ENCODE measurements around the gene FEM1A.

Gene FEM1A, protein sequence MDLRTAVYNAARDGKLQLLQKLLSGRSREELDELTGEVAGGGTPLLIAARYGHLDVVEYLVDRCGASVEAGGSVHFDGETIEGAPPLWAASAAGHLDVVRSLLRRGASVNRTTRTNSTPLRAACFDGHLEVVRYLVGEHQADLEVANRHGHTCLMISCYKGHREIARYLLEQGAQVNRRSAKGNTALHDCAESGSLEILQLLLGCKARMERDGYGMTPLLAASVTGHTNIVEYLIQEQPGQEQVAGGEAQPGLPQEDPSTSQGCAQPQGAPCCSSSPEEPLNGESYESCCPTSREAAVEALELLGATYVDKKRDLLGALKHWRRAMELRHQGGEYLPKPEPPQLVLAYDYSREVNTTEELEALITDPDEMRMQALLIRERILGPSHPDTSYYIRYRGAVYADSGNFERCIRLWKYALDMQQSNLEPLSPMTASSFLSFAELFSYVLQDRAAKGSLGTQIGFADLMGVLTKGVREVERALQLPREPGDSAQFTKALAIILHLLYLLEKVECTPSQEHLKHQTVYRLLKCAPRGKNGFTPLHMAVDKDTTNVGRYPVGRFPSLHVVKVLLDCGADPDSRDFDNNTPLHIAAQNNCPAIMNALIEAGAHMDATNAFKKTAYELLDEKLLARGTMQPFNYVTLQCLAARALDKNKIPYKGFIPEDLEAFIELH

GRCh38 chr19:4791183-4792018 is at the start of gene FEM1A:
Gene FEM1A (plus strand): TSS chr19:4791734. CDS start chr19:4791855, 121 bp downstream.
- peak; percentile 66 for TF ChIP-seq TCF12 (IDR thresholded peaks at IDR 0.05; ENCODE audit: low read depth)
- peak; percentile 97 for TF ChIP-seq CREB1 (IDR thresholded peaks at IDR 0.05; ENCODE audit: low read depth)
- TF ChIP-seq, protein P1, sequence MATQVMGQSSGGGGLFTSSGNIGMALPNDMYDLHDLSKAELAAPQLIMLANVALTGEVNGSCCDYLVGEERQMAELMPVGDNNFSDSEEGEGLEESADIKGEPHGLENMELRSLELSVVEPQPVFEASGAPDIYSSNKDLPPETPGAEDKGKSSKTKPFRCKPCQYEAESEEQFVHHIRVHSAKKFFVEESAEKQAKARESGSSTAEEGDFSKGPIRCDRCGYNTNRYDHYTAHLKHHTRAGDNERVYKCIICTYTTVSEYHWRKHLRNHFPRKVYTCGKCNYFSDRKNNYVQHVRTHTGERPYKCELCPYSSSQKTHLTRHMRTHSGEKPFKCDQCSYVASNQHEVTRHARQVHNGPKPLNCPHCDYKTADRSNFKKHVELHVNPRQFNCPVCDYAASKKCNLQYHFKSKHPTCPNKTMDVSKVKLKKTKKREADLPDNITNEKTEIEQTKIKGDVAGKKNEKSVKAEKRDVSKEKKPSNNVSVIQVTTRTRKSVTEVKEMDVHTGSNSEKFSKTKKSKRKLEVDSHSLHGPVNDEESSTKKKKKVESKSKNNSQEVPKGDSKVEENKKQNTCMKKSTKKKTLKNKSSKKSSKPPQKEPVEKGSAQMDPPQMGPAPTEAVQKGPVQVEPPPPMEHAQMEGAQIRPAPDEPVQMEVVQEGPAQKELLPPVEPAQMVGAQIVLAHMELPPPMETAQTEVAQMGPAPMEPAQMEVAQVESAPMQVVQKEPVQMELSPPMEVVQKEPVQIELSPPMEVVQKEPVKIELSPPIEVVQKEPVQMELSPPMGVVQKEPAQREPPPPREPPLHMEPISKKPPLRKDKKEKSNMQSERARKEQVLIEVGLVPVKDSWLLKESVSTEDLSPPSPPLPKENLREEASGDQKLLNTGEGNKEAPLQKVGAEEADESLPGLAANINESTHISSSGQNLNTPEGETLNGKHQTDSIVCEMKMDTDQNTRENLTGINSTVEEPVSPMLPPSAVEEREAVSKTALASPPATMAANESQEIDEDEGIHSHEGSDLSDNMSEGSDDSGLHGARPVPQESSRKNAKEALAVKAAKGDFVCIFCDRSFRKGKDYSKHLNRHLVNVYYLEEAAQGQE (IDR thresholded peaks at IDR 0.05; ENCODE audit: low read depth), result no peak
- peak; percentile 99 for TF ChIP-seq YY1 (IDR thresholded peaks at IDR 0.05; ENCODE audit: low read depth)
- peak; percentile 92 for TF ChIP-seq EGR1 (IDR thresholded peaks at IDR 0.05)
- TF ChIP-seq MAX (IDR thresholded peaks at IDR 0.05), result peak; percentile 41; the same call in 1 of the 2 replicates
- TF ChIP-seq TAF1 (IDR thresholded peaks at IDR 0.05; ENCODE audit: low read depth), result peak; percentile 97
- no peak for TF ChIP-seq ZBTB7A (IDR thresholded peaks at IDR 0.05; ENCODE audit: low read depth)
- no peak for TF ChIP-seq NFIC (IDR thresholded peaks at IDR 0.05)
- peak; percentile 94 for TF ChIP-seq TEAD4 (IDR thresholded peaks at IDR 0.05)
- peak; percentile 77 for TF ChIP-seq USF1 (IDR thresholded peaks at IDR 0.05)
- TF ChIP-seq RAD21 (IDR thresholded peaks at IDR 0.05; ENCODE audit: low read depth), result peak; percentile 87
- no peak for TF ChIP-seq CEBPB (IDR thresholded peaks at IDR 0.05)
- TF ChIP-seq FOXM1 (IDR thresholded peaks at IDR 0.05; ENCODE audit: borderline replicate concordance, low read depth), result no peak
- TF ChIP-seq EP300 (IDR thresholded peaks at IDR 0.05; ENCODE audit: borderline replicate concordance), result no peak

GRCh38 chr19:4742723-4743646 is 48.5 kb upstream of the FEM1A start:
- no peak for TF ChIP-seq TAF1 (IDR thresholded peaks at IDR 0.05; ENCODE audit: low read depth)
- TF ChIP-seq TEAD4 (IDR thresholded peaks at IDR 0.05), result no peak
- TF ChIP-seq ZBTB7A (IDR thresholded peaks at IDR 0.05; ENCODE audit: low read depth), result no peak
- TF ChIP-seq FOXM1 (IDR thresholded peaks at IDR 0.05; ENCODE audit: borderline replicate concordance, low read depth), result no peak
- TF ChIP-seq EP300 (IDR thresholded peaks at IDR 0.05; ENCODE audit: borderline replicate concordance), result no peak
- TF ChIP-seq TCF12 (IDR thresholded peaks at IDR 0.05; ENCODE audit: low read depth), result no peak
- TF ChIP-seq EGR1 (IDR thresholded peaks at IDR 0.05), result no peak
- TF ChIP-seq, protein P1 (IDR thresholded peaks at IDR 0.05; ENCODE audit: low read depth), result no peak
- no peak for TF ChIP-seq USF1 (IDR thresholded peaks at IDR 0.05)

DNA sequence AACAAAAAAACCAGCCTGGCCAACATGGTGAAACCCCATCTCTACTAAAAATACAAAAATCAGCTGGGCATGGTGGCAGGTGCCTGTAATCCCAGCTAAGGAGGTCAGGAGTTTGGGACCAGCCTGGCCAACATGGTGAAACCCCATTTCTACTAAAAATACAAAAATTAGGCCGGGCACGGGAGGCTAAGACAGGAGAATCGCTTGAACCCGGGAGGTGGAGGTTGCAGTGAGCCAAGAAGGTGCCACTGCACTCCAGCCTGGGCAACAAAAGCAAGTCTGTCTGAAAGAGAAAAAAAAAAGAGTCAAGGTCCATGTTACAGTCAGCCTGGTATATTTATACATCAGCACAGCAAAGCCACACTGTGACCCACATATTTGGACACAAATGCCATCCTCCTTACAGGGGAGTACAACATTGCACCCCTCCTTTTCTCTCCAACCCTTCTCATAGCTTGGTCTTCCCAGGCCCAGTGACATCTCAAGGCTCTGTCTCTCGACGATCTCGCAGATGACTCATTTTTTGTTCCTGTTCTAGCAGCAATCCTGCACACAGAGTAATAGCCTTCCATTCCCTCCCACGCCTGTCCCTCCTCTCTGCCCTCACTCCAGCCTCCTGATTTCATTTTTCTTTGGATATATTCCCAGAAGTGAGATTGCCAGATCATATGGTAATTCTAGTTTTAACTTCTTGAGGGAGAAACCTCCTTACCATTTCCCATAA is 46.9 kb upstream of the FEM1A start:
- TF ChIP-seq CEBPB (IDR thresholded peaks at IDR 0.05), result no peak
- TF ChIP-seq MAX (IDR thresholded peaks at IDR 0.05), result no peak
- TF ChIP-seq EGR1 (IDR thresholded peaks at IDR 0.05), result no peak
- TF ChIP-seq FOXM1 (IDR thresholded peaks at IDR 0.05; ENCODE audit: borderline replicate concordance, low read depth), result no peak
- no peak for TF ChIP-seq TEAD4 (IDR thresholded peaks at IDR 0.05)
- no peak for TF ChIP-seq NFIC (IDR thresholded peaks at IDR 0.05)
- TF ChIP-seq EP300 (IDR thresholded peaks at IDR 0.05; ENCODE audit: borderline replicate concordance), result no peak
- TF ChIP-seq, protein P1 (IDR thresholded peaks at IDR 0.05; ENCODE audit: low read depth), result no peak
- TF ChIP-seq TCF12 (IDR thresholded peaks at IDR 0.05; ENCODE audit: low read depth), result no peak
- no peak for TF ChIP-seq YY1 (IDR thresholded peaks at IDR 0.05; ENCODE audit: low read depth)
- TF ChIP-seq CREB1 (IDR thresholded peaks at IDR 0.05; ENCODE audit: low read depth), result no peak
- TF ChIP-seq ZBTB7A (IDR thresholded peaks at IDR 0.05; ENCODE audit: low read depth), result no peak
- no peak for TF ChIP-seq RAD21 (IDR thresholded peaks at IDR 0.05; ENCODE audit: low read depth)
- no peak for TF ChIP-seq USF1 (IDR thresholded peaks at IDR 0.05)
- TF ChIP-seq TAF1 (IDR thresholded peaks at IDR 0.05; ENCODE audit: low read depth), result no peak
